ENCODE results near the gene OTUD3.

The OTUD3 gene

GRCh38 chr1:19955534-19956170, 73.5 kb downstream of the OTUD3 start:
- TF ChIP-seq CTCF (conservative IDR thresholded peaks at IDR 0.05; ENCODE audit: control insufficient read depth, insufficient read depth, low read depth, low read length): no peak
- DNase-seq (ENCODE audit: low read depth): no peak
- no peak overlapping the region for H3K4me3 ChIP-seq (ENCODE audit: control insufficient read depth, low read depth, low read length)

- TF ChIP-seq CTCF (conservative IDR thresholded peaks at IDR 0.05; ENCODE audit: control insufficient read depth, insufficient read depth, low read depth, low read length): peak; percentile 6
- H3K4me3 ChIP-seq (ENCODE audit: control insufficient read depth, low read depth, low read length): no peak overlapping the region
- no peak for DNase-seq (ENCODE audit: low read depth)
Observed at GRCh38 chr1:19957779-19958178, 75.6 kb downstream of the OTUD3 start.

- no peak for TF ChIP-seq CTCF (conservative IDR thresholded peaks at IDR 0.05; ENCODE audit: control insufficient read depth, insufficient read depth, low read depth, low read length)
- H3K4me3 ChIP-seq (ENCODE audit: control insufficient read depth, low read depth, low read length): no peak overlapping the region
- DNase-seq (ENCODE audit: low read depth): no peak
Observed at GRCh38 chr1:19960591-19960990, 78.4 kb downstream of the OTUD3 start.
